ENCODE measurements around the gene TMC3. TPM values are rescaled to one million over a fixed set of nuclear protein-coding genes. Genes with fewer than 3 reads are reported as not detected.

The TMC3 gene
- total and polyA plus RNA-seq, 4 donors: 0.02 to 0.13 TPM; not detected in 2

GRCh38 chr15:81407176-81407575 lies 33.2 kb upstream of the TMC3 start:
- TF ChIP-seq ATF3 (IDR thresholded peaks at IDR 0.05) (no peak), FOXA2 (IDR thresholded peaks at IDR 0.05) (no peak), NR2F2 (IDR thresholded peaks at IDR 0.05) (no peak), REST (IDR thresholded peaks at IDR 0.05) (no peak), CTCF (IDR thresholded peaks at IDR 0.05; ENCODE audit: low read depth, low read length, missing input control) (no peak)
- Histone ChIP-seq H3K27me3 (ENCODE audit: control insufficient read depth in 4 of 4, insufficient read depth in 4 of 4, low read length in 3 of 4) (no peaks in the 10 kb centered on the region), H3K4me1 (ENCODE audit: control insufficient read depth in 4 of 4, insufficient read depth in 4 of 4, low read length in 3 of 4) (no peaks in the 10 kb centered on the region), H3K36me3 (ENCODE audit: control insufficient read depth in 4 of 4, insufficient read depth in 3 of 4, low read depth in 1 of 4, low read length in 3 of 4) (no peaks in the 10 kb centered on the region), H3K9ac (ENCODE audit: low read depth in 1 of 2, low read length in 2 of 2) (no peak overlapping the region), H3K27ac (ENCODE audit: low read depth in 1 of 2, low read length in 2 of 2) (no peak overlapping the region), H3K4me3 (ENCODE audit: low read depth in 1 of 3, low read length in 3 of 3) (no peak overlapping the region), H3K9me3 (ENCODE audit: control insufficient read depth in 4 of 4, low read length in 3 of 4) (no peaks in the 10 kb centered on the region)
- WGBS: 85% methylated on average over 1 of the region's 1 CpG
- DNase-seq (ENCODE audit: low spot score): no peak

GRCh38 chr15:81400640-81401236 lies 26.7 kb upstream of the TMC3 start:
- Histone ChIP-seq H3K4me3 (ENCODE audit: low read depth in 1 of 3, low read length in 3 of 3) (no peak overlapping the region), H3K4me1 (ENCODE audit: control insufficient read depth in 4 of 4, insufficient read depth in 4 of 4, low read length in 3 of 4) (peaks cover 0 to 29% (median 20%) of the 10 kb centered on the region in 4 donors), H3K9me3 (ENCODE audit: control insufficient read depth in 4 of 4, low read length in 3 of 4) (no peaks in the 10 kb centered on the region), H3K9ac (ENCODE audit: low read depth in 1 of 2, low read length in 2 of 2) (no peak overlapping the region), H3K27me3 (ENCODE audit: control insufficient read depth in 4 of 4, insufficient read depth in 4 of 4, low read length in 3 of 4) (no peaks in the 10 kb centered on the region), H3K36me3 (ENCODE audit: control insufficient read depth in 4 of 4, insufficient read depth in 3 of 4, low read depth in 1 of 4, low read length in 3 of 4) (no peaks in the 10 kb centered on the region), H3K27ac (ENCODE audit: low read depth in 1 of 2, low read length in 2 of 2) (no peak overlapping the region)
- no peak for DNase-seq (ENCODE audit: low spot score)
- 16% methylated on average over 6 of the region's 6 CpGs for WGBS
- TF ChIP-seq FOXA1 (IDR thresholded peaks at IDR 0.05) (peak; percentile 15), FOXA2 (IDR thresholded peaks at IDR 0.05) (no peak), JUND (IDR thresholded peaks at IDR 0.05) (no peak), ZBTB33 (IDR thresholded peaks at IDR 0.05) (no peak), CTCF (IDR thresholded peaks at IDR 0.05; ENCODE audit: low read depth, low read length, missing input control) (peak; percentile 85), ATF3 (IDR thresholded peaks at IDR 0.05) (no peak), REST (IDR thresholded peaks at IDR 0.05) (no peak), NR2F2 (IDR thresholded peaks at IDR 0.05) (no peak), HNF4A (conservative IDR thresholded peaks at IDR 0.05) (no peak), SP1 (IDR thresholded peaks at IDR 0.05) (no peak), EGR1 (IDR thresholded peaks at IDR 0.05; ENCODE audit: low read depth in 2 of 2) (no peak), RXRA (IDR thresholded peaks at IDR 0.05) (no peak), HNF4G (IDR thresholded peaks at IDR 0.05) (no peak), YY1 (IDR thresholded peaks at IDR 0.05) (no peak), RAD21 (IDR thresholded peaks at IDR 0.05) (peak; percentile 95 to 97), GABPA (IDR thresholded peaks at IDR 0.05 in 1 of 2, conservative IDR thresholded peaks at IDR 0.05 in 1 of 2) (no peak), MAX (IDR thresholded peaks at IDR 0.05) (no peak)
